Body of pancreas (tissue), 4 donors: Measurements from ENCODE around the gene ASMTL.

Experiments used
- CTCF ChIP-seq, 7 experiments: fragments of 450-650 bp in 4 of 7; fragments of 200-600 bp in 3 of 7; sonication (generic) in 3 of 7; IDR thresholded peaks; one replicate each; pipeline ENCODE4 v1.5.1; 2016 to 2019; ENCODE audit warnings: antibody characterized with exemption in 7 of 7
- POLR2A ChIP-seq, 3 donors: fragments of 450-650 bp; IDR thresholded peaks; one replicate each; pipeline ENCODE4 v1.6.1; 2016; ENCODE audit warnings: antibody characterized with exemption in 3 of 3, mild to moderate bottlenecking in 2 of 3

GRCh38 chrX:1443496-1444075 lies 9.1 kb downstream of the ASMTL start:
- no peak for TF ChIP-seq CTCF (IDR thresholded peaks at IDR 0.05)
- TF ChIP-seq POLR2A (IDR thresholded peaks at IDR 0.05): no peak
